Frontal cortex (tissue), 4 donors: ENCODE measurements around the gene DAZL. TPM values are rescaled to one million over a fixed set of nuclear protein-coding genes. Genes with fewer than 3 reads are reported as not detected.
"Not testable (repeated sequence)": the region's sequence is repeated elsewhere in the genome, so short reads cannot be mapped to it uniquely, and the experiment has no call there.

Source experiments
- DNase-seq, 2 donors: peaks; one replicate each; pipeline ENCODE4 v3.0.0; 2012; ENCODE audit warnings: low spot score in 2 of 2
- FAIRE-seq: peaks from 2 replicates; lab custom pipeline; 2012; peaks lifted over from hg19 to GRCh38; lab: Jason Lieb, UNC
- total RNA-seq: library from RNA; depleted of rRNA; stranded (reverse); fragments of >200 nt; gene quantifications from one replicate; pipeline ENCODE4 v1.2.3, GENCODE V29; 2014
- donor health status: control.
- donor health status: control.
- donor health status: control.

The DAZL gene
- total RNA-seq, result not detected

DNA sequence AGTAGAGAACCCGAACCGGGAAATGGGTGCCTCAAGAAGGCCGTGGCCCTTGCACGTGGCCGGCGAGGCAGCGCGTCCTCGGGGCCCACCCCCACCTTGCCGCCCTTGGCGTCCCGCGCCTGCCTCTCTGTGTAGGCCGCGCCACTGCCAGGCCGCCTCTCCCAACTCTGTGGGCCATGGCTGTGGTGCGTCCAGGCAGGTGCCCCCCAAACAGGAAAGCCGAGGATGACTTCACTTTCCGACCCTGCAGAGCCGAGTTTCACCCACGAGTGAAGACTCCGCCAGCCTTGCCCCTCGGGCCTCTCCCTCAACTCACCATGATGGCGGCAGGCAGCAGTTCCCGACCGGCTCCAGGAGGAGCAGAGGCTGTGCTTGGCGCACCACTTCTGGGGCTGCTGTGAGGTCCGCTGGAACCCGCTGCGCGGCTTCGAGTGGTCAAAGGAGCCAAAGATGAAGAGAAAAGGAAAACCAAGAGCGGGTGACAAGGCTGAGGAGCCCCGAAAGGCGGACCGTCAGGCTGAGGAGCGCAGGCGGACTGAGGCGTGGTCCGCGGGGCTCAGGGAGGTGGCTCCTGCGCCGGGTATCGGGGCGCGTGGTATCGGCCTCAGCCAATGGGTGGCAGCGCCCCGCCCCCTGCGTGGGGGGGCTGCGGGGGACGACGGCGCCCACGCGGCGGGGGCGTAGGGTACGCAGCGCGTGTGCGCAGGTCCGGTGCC, at the start of gene DAZL:
TSS of gene DAZL (minus strand) at position 537 of the 716 bp plus-strand sequence. CDS start at position 319, 218 bp downstream.
- FAIRE-seq, result no peak

DNA sequence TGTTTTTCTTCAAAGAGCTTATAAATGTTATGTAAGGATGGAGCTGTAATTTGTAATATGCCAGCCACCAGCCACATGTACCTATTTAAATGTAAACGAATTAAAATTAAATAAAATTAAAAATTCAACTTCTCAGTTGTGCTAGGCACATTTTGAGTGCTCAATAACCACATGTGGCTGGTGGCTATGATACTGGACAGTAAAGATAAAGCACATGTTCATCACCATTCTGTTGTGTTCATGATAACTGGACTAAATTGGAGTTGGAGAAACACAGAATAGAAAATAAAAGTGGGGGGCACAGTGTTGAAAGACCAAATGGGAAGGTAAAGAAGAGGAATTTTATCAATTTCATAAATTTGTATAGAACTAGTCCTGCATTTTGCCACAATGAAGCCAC, 49.8 kb upstream of the DAZL start:
- no peak for FAIRE-seq
- no peak for DNase-seq

More for the DNA sequence above, at the start of gene DAZL:
- DNase-seq, result no peak

DNA sequence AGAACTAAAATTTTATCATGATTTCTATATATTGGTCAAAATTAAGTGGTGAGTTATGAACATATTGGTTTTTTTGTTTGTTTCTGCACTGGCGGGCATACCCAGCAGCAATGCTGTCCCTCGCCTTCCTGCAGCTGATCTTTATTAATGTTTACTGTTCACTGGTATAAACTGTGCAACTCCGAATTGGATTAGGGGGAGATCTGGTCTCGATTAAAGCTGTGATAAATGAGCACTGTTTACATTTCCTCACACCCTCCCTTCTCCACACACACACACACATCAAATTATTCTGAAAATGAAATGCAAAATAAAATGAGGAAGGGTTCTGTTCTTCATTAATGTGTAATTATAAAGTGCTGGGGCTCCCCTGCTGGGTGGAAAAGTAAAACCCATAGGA, 48.5 kb upstream of the DAZL start:
- FAIRE-seq, result no peak
- DNase-seq, result no peak

- DNase-seq (no peak), FAIRE-seq (no peak)
Observed at GRCh38 chr3:16647668-16648067, 42.4 kb upstream of the DAZL start.

DNA sequence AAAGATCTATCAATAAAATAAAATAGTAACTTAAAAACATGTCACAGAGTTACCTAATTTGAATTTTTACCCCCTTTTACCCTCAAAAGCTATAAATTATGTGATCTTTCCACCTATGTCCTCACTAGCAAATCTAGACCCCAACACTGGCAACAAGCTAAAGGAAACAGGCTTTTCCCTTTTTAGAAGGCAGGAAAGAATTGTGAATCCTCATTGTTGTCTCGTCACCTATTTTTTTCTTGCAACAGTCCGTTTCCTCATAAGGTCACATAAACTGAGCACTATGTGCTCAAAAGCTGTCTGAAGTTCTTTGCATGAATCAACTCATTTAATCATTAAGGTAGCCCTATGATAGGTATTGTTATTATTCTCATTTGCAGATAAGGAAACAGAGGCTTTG, 34.6 kb upstream of the DAZL start:
- FAIRE-seq (no peak), DNase-seq (no peak)

DNA sequence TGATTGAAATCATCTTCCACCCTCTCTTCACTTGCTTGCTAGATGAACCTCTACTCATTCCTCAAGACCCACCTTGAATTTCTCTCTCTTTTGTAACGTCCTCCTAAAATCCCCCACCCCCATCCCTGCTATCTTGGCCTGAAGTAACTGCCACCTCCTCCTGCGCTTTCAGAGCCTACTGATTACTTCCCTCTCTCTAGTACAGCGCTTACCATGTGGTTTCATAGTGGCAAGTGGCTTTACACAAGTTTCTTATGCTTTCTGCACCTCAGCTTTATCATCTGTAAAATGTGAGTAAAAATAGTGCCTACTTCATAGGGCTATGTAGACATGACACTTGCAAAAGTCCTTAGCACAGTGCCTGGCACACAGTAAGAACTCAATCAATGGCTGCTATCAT, 28.7 kb upstream of the DAZL start:
- no peak for DNase-seq
- no peak for FAIRE-seq

- FAIRE-seq (no peak), DNase-seq (no peak)
Observed at GRCh38 chr3:16632395-16632794, 27.2 kb upstream of the DAZL start.

DNA sequence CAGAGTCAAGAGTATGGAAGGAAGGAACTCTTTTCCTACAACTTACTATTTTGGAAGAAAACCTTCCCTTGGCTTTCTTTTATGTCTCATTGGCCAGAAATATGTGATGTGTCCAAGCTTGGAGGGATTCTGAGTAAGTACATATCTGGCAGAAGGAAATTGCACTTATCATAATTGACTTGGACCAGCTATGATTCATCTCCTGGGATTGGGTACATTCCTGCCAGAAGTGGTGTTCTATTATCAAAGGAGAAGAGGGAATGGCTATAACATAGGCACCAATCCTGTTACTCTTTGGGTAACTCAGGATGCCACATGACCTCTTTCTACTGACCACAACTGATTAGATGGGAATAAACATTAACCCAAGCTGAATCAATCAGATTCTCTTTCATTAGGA, 13.5 kb upstream of the DAZL start:
- no peak for FAIRE-seq

DNA sequence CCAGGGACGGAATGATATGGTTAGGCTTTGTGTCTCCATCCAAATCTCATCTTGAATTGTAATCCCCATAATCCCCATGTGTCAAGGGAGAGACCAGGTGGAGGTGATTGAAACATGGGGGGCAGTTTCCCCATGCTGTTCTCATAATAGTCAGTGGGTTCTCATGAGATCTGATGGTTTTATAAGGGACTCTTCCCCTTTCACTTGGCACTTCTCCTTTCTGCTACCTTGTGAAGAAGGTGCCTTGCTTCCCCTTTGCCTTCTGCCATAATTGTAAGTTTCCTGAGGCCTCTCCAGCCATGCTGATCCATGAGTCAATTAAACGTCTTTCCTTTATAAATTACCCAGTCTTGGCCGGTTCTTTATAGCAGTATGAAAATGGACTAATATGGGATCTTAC, 11.9 kb upstream of the DAZL start:
- FAIRE-seq, DNase-seq: not testable (repeated sequence)

More for the DNA sequence above, 13.5 kb upstream of the DAZL start:
- no peak for DNase-seq

GRCh38 chr3:16616083-16616482, 10.9 kb upstream of the DAZL start:
- DNase-seq, result no peak
- FAIRE-seq, result no peak

- no peak for FAIRE-seq
- no peak for DNase-seq
Observed at GRCh38 chr3:16614033-16615031, 9.1 kb upstream of the DAZL start.

GRCh38 chr3:16609927-16610580, 4.8 kb upstream of the DAZL start:
- DNase-seq (no peak), FAIRE-seq (no peak)

DNA sequence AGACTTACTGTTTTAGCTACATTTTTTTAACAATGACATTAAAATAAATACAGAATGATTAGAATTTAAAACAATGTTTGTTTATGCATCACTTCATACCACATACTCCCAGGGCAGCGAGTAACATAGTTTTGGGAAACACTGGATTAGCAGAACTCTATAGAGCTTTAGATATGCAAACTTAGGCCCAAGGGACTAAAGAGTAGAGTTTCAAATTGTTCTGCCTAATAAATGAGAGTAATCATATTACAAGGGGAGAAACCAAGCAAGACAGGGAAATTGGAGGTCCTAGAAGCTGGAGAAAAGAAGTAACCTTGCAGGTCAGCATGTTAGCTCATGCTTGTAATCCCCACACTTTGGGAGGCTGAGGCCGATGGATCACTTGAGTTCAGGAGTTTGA, 3.6 kb upstream of the DAZL start:
- no peak for DNase-seq
- FAIRE-seq, result no peak

DNA sequence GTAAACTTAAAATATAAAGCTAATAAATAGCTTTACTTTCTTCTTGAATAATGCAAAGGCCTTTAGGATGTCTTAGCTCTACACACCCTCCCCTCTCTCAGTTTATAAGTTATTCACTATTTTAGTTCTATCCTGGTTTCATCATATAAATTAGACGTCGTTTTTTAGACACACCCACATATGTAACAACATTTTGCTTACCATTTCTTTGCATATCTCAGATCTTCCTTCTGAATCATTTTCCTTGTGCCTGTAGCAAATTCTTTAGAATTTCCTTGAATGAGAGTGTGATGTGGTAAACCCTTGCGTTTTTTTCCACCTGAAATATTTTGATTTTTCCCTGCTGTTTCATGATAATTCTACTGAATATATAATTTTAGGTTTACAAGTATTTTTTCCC, 2.5 kb upstream of the DAZL start:
- DNase-seq (no peak), FAIRE-seq (no peak)

DNA sequence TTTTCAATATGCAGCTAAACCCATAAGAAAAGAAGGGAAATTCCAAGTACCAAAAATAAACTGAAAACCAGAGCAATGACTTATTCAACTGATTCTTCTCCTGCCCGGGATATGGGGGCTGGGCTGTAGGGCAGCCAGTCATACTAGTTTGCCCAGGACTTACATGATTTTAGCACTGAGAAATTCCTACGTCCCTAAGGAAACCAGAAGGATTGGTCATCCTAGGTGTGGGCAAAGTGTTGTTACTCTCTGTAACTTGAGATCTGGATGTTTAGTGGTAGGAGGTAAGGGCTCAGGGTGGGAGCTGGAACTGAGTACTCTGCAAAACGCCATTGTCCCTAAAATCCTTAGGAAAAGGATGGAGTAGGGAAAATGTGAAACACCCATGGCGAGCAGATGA, 1.2 kb upstream of the DAZL start:
- no peak for FAIRE-seq
- DNase-seq, result no peak

DNA sequence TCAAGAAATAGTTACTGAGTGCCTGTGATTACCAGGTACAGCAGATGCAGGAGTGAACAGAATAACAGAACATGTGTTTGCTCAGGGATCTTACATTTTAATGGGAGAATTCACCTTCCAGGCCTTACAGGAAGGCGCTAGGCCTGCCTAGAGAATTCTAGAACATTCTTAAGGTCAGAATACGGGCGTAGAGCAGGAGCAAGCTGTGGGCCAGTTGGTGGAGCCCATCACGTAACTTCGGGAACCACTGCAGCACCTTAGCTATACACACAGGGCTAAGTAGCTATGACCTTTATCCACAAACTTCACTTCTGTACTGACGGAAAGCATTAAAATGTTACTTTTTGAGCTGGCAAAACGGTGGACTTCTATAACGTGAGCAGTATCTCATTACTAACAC, 743 bp upstream of the DAZL start:
- DNase-seq (no peak), FAIRE-seq (no peak)

DNA sequence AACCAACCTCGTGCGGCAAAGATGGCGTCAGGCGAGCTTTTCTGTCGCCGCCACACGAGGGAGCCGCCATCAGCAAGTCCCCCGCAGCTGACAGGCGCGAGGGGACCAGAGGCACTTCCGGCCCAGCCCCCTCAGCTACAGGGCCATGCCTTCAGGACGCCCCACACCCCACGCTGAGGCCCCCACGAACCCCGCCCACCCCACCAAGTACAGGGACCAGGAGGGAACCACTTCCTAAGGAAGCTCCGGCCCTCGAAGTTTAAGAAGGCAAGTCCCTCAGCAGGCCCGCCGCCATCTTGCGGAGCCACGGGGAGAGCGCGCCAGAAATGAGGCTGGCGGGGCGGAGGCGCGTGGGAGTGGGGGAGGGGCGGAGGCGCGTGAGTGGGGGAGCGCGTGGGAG, 790 bp downstream of the DAZL start:
- FAIRE-seq (no peak), DNase-seq (no peak)

DNA sequence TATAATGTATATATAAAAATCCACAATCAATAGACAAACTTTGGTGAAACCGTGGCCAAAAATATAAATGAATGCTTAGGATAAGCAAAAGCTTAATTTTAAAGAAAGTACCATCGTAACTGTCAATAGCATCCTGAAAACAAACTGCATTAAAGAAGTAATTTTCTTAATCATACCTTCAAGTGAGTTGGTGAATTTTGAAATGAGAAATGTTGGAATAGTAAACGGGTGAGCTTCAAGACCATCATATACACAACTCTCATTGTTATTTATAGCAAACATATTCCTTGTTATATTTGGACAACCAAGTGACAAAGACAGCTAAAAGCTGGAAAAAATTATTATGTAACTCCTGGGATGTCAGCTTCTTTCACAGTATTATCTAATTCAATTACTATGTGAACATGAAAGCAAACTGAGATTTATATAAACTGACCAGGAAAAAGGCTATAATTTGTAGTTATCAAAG, 3.7 kb downstream of the DAZL start:
- DNase-seq (no peak), FAIRE-seq (no peak)

DNA sequence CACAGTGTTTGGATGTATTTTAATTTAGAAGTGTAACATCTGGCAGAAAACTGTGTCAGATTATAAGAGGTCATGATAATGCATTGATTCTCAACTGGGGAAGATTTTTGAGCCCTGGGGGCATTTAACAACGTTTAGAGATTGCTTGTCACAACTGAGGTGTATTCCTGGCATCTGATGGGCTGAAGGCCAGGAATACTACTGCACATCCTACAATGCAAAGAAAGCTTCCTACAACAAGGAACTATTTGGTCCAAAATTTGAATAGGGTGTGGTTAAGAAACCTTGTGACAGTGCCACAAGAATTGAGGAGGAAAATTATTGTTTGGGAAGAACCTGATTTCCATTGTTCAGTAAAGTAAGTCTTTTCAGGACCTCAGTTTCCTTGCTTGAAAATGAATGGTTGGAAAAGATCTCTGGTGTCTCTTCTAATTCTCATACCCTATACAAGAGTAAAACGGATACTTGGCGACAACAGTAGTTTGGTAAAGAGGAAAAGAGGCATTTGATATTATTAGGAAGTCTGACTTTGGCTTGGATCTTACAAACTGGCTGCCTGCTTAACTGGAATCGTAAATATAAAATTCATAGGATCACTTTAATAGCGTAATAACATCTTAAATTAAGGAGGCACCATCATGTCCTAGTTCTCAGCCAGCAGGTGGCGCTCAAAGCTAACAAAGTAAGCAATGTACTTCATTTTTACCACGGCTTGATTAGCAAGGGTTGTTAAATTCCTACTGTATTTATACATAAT, 4.3 kb downstream of the DAZL start:
- peak; percentile 44 to 61 for DNase-seq

GRCh38 chr3:16599694-16600093, 5.5 kb downstream of the DAZL start:
- no peak for DNase-seq
- no peak for FAIRE-seq

More for the DNA sequence above, 4.3 kb downstream of the DAZL start:
- peak; percentile 93 for FAIRE-seq
